Ascending aorta (tissue), 2 donors: ENCODE results near the gene KRTAP4-16. TPM values are rescaled to one million over a fixed set of nuclear protein-coding genes. Genes with fewer than 3 reads are reported as not detected.
"Not testable (repeated sequence)": the region's sequence is repeated elsewhere in the genome, so short reads cannot be mapped to it uniquely, and the experiment has no call there.

Experiments used
- DNase-seq, 2 donors: peaks; one replicate each; pipeline ENCODE4 v3.0.0-alpha.2; 2019; ENCODE audit warnings: low spot score in 2 of 2
- H3K27ac ChIP-seq, 2 donors: fragments of 200-600 bp; sonication (generic); one replicate each; pipeline ENCODE4 v1.5.1; 2016 to 2017; ENCODE audit warnings: mild to moderate bottlenecking in 1 of 2
- H3K27me3 ChIP-seq: fragments of 200-600 bp; sonication (generic); one replicate; pipeline ENCODE4 v1.5.1; 2017
- H3K36me3 ChIP-seq, 2 donors: fragments of 200-600 bp; sonication (generic); one replicate each; pipeline ENCODE4 v1.5.1; 2016
- H3K4me1 ChIP-seq, 2 donors: fragments of 200-600 bp; sonication (generic); one replicate each; pipeline ENCODE4 v1.5.1; 2016 to 2017; ENCODE audit warnings: mild to moderate bottlenecking in 1 of 2
- H3K4me3 ChIP-seq, 2 donors: fragments of 200-600 bp; sonication (generic); one replicate each; pipeline ENCODE4 v1.5.1; 2016 to 2017; ENCODE audit warnings: mild to moderate bottlenecking in 1 of 2
- H3K9me3 ChIP-seq, 2 donors: fragments of 200-600 bp; sonication (generic); one replicate each; pipeline ENCODE4 v1.5.1; 2016
- intact Hi-C: fragments of 100-400 bp; cut with DNase I; formaldehyde crosslinking; loops from one replicate; pipeline ENCODE4 v1.15.1; 2023
- total RNA-seq: library from RNA; depleted of rRNA; stranded (reverse); fragments of >200 nt; gene quantifications from one replicate; pipeline ENCODE4 v1.1.0, GENCODE V29; 2016
- TF ChIP-seq, protein P1 (sequence below), 3 experiments: fragments of 200-600 bp in 2 of 3; fragments of 450-650 bp in 1 of 3; sonication (generic) in 2 of 3; IDR thresholded peaks; one replicate each; pipeline ENCODE4 v1.5.1; 2016 to 2019; ENCODE audit warnings: antibody characterized with exemption in 3 of 3, mild to moderate bottlenecking in 1 of 3, moderate library complexity in 1 of 3

KRTAP4-16 gene
- total RNA-seq, 1 donor from 2014 or later = not detected

DNA sequence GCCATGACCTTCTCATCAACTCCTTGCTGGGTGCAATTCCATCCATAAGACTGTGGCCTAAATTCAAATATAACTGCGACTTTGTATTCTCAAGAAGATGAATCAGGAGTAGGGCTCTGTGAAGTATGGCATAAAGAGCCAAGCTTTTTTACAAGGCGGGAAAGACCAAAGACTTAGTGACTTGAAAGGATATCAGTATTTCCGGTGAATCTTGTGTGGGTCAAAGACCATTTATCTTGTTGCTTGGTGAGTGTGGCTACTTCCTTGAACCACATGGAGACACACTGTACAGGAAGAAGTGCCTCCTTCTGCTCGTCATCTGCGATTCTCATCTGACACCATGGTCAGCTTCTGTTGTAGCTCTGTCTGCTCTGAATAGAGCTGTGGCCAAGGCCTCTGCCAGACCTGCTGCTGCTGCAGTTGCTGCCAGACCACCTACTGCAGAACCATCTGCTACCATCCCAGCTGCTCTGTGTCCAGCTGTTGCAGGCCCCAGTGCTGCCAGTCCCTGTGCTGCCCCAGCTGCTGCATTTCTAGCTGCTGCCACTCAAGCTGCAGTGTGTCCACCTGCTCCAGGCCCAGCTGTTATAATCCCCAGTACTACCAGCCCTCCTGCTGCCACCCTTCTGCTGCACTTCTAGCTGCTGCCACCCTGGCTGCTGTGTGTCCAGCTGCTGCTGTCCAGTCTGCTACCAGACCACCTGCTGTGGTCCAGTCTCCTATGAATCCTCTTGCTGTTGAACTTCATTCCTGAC is 30.2 kb downstream of the KRTAP4-16 start:
- no peaks in the 10 kb centered on the region for H3K36me3 ChIP-seq
- H3K9me3 ChIP-seq = no peaks in the 10 kb centered on the region
- no peak for DNase-seq
- no peaks in the 10 kb centered on the region for H3K4me1 ChIP-seq
- no peaks in the 10 kb centered on the region for H3K27me3 ChIP-seq
- no peak overlapping the region for H3K27ac ChIP-seq
- intact Hi-C loops = no loop called here
- no peak overlapping the region for H3K4me3 ChIP-seq
- TF ChIP-seq, protein P1, sequence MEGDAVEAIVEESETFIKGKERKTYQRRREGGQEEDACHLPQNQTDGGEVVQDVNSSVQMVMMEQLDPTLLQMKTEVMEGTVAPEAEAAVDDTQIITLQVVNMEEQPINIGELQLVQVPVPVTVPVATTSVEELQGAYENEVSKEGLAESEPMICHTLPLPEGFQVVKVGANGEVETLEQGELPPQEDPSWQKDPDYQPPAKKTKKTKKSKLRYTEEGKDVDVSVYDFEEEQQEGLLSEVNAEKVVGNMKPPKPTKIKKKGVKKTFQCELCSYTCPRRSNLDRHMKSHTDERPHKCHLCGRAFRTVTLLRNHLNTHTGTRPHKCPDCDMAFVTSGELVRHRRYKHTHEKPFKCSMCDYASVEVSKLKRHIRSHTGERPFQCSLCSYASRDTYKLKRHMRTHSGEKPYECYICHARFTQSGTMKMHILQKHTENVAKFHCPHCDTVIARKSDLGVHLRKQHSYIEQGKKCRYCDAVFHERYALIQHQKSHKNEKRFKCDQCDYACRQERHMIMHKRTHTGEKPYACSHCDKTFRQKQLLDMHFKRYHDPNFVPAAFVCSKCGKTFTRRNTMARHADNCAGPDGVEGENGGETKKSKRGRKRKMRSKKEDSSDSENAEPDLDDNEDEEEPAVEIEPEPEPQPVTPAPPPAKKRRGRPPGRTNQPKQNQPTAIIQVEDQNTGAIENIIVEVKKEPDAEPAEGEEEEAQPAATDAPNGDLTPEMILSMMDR (IDR thresholded peaks at IDR 0.05) = no peak

- intact Hi-C loops = no loop called here
- Histone ChIP-seq H3K27ac (no peak overlapping the region), H3K27me3 (no peaks in the 10 kb centered on the region), H3K36me3 (no peaks in the 10 kb centered on the region), H3K4me1 (no peaks in the 10 kb centered on the region), H3K4me3 (no peak overlapping the region), H3K9me3 (no peaks in the 10 kb centered on the region)
- DNase-seq = no peak
- TF ChIP-seq, protein P1 (IDR thresholded peaks at IDR 0.05) = no peak
Measured at GRCh38 chr17:41069031-41069430, 33.0 kb downstream of the KRTAP4-16 start.

GRCh38 chr17:41067281-41067680 is 34.7 kb downstream of the KRTAP4-16 start:
- TF ChIP-seq, protein P1 (IDR thresholded peaks at IDR 0.05) = no peak
- H3K27me3 ChIP-seq = no peaks in the 10 kb centered on the region
- H3K4me1 ChIP-seq = no peaks in the 10 kb centered on the region
- no peak for DNase-seq
- H3K36me3 ChIP-seq = no peaks in the 10 kb centered on the region
- intact Hi-C loops = no loop called here
- no peak overlapping the region for H3K4me3 ChIP-seq
- no peaks in the 10 kb centered on the region for H3K9me3 ChIP-seq
- no peak overlapping the region for H3K27ac ChIP-seq

DNA sequence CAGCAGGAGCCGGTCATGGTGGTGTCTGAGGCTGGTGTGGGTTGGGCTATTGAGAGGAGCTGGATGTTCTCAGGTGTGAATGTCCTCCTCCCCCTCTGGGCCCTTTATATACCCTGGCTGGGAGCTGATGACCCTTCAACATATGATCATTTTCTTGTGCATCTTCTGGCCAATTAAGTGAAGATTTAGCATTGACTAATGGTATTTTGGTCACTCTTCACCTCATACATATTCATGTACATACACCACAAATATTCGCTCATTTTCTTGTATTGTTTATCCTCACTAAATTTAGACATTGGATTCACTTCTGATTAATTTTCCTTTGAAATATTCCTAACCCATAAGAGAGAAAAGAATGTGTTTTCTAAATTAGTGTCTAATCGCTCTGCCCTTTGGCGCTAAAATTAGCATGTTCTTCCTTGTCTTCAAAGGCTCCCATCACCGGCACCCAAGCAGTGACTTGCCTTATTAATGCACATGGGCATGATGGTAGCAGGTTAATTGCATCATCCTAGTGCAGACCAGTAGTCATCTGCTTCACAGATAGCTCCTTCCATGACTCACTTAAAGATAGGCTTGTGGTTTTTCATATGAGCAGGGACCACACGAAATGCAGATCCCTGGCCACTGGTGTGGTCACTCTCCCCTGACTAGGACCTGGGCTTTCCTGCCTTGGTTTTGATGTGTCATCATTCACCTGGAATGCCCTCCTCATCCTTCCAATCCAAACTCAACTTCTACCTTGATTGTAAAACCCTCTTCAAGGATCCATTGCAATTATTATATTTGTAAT is 36.0 kb downstream of the KRTAP4-16 start, which contains the start of gene KRTAP2-4:
Gene KRTAP2-4, minus strand, starts transcription at position 51 of the 796 bp plus-strand sequence. Its CDS starts 34 bp downstream, at position 17.
- intact Hi-C loops = no loop called here
- no peak for DNase-seq
- Histone ChIP-seq H3K4me3 (no peak within 1 kb of the TSS), H3K4me1 (peaks cover 5 to 7% of the 10 kb centered on the region in 2 donors), H3K36me3 (no peaks in the 10 kb centered on the region), H3K27ac (no peak within 1 kb of the TSS), H3K27me3 (no peaks in the 10 kb centered on the region), H3K9me3 (no peaks in the 10 kb centered on the region)
- TF ChIP-seq, protein P1 (IDR thresholded peaks at IDR 0.05) = no peak

GRCh38 chr17:41065016-41065689 is 36.9 kb downstream of the KRTAP4-16 start:
- H3K36me3 ChIP-seq, H3K27ac ChIP-seq, H3K9me3 ChIP-seq, DNase-seq, H3K4me1 ChIP-seq, intact Hi-C loops, H3K27me3 ChIP-seq, H3K4me3 ChIP-seq: not testable (repeated sequence)
